Natural killer cell (primary cell): Measurements from ENCODE around the gene FARP2. TPM values are rescaled to one million over a fixed set of nuclear protein-coding genes. Genes with fewer than 3 reads are reported as not detected.
"Not testable (repeated sequence)": the region's sequence is repeated elsewhere in the genome, so short reads cannot be mapped to it uniquely, and the experiment has no call there.

Source experiments
- ATAC-seq, 3 donors: fragments of 150-1000 bp in 2 of 3; fragments of 200-7000 bp in 1 of 3; cut with Tn5 transposase; 1 replicate in 1 of 3; 2 replicates in 2 of 3; pipeline ENCODE4 v1.10.0; 2021; ENCODE audit warnings: mild to moderate bottlenecking in 2 of 3, moderate library complexity in 2 of 3
- DNase-seq, 2 donors: peaks; one replicate each; pipeline versions ENCODE4 v3.0.0 to v3.0.0-alpha.2; 2013 to 2021; ENCODE audit warnings: mixed read lengths in 1 of 2
- H3K27ac ChIP-seq: one replicate; pipeline ENCODE4 v1.5.1; 2013; ENCODE audit warnings: mild to moderate bottlenecking, low read length
- H3K27me3 ChIP-seq: one replicate; pipeline ENCODE4 v1.6.1; 2013; ENCODE audit warnings: low read length; ENCODE audit not compliant: control insufficient read depth, insufficient read depth
- H3K36me3 ChIP-seq: one replicate; pipeline ENCODE4 v1.6.1; 2013; ENCODE audit warnings: low read length; ENCODE audit not compliant: control insufficient read depth, insufficient read depth
- H3K4me1 ChIP-seq: one replicate; pipeline ENCODE4 v1.6.1; 2013; ENCODE audit warnings: low read length; ENCODE audit not compliant: control insufficient read depth, insufficient read depth
- H3K4me3 ChIP-seq: one replicate; pipeline ENCODE4 v1.5.1; 2013; ENCODE audit warnings: low read length
- H3K9me3 ChIP-seq: one replicate; pipeline ENCODE4 v1.6.1; 2013; ENCODE audit warnings: low read length; ENCODE audit not compliant: control insufficient read depth, insufficient read depth
- H3K27ac Mint-ChIP-seq, 2 donors: one replicate each; pipeline ENCODE4 v1.8.0; 2022; ENCODE audit warnings: mild to moderate bottlenecking in 2 of 2, mixed read lengths in 2 of 2, moderate library complexity in 1 of 2
- H3K27me3 Mint-ChIP-seq, 2 donors: one replicate each; pipeline ENCODE4 v1.8.0; 2022; ENCODE audit warnings: low read depth in 2 of 2, mixed read lengths in 2 of 2
- H3K36me3 Mint-ChIP-seq: one replicate; pipeline ENCODE4 v1.8.0; 2022; ENCODE audit warnings: mixed read lengths
- H3K4me1 Mint-ChIP-seq, 2 donors: one replicate each; pipeline ENCODE4 v1.8.0; 2022; ENCODE audit warnings: mixed read lengths in 2 of 2
- H3K4me3 Mint-ChIP-seq: one replicate; pipeline ENCODE4 v1.8.0; 2022; ENCODE audit warnings: mild to moderate bottlenecking, moderate library complexity, mixed read lengths
- H3K9me3 Mint-ChIP-seq, 2 donors: one replicate each; pipeline ENCODE4 v1.8.0; 2022; ENCODE audit warnings: mixed read lengths in 2 of 2
- WGBS: methylation state at CpG from one replicate; pipeline ENCODE4 v1.1.7; 2013; ENCODE audit warnings: missing lambda C conversion rate; ENCODE audit not compliant: insufficient coverage; 5-methylcytosine and 5-hydroxymethylcytosine counted together
- intact Hi-C: fragments of 100-400 bp; cut with micrococcal nuclease; formaldehyde crosslinking; loops from one replicate; pipeline ENCODE4 v1.14.2; 2022
- total RNA-seq, 4 donors: library from RNA; stranded (reverse); fragments of 120-200 nt in 1 of 4; gene quantifications; one replicate each; pipeline versions ENCODE4 v1.2.3 to v1.2.4, GENCODE V29; 2013 to 2022
- TF ChIP-seq, protein P1 (sequence below): fragments of 200-600 bp; IDR thresholded peaks from one replicate; pipeline ENCODE4 v1.8.0; 2022; ENCODE audit warnings: antibody characterized with exemption

FARP2 gene
- total RNA-seq, 3 donors from 2014 or later (not counting 1 experiment from before 2014, with no cell fraction given), result 26.8 to 40.6 (median 31.6) TPM

DNA sequence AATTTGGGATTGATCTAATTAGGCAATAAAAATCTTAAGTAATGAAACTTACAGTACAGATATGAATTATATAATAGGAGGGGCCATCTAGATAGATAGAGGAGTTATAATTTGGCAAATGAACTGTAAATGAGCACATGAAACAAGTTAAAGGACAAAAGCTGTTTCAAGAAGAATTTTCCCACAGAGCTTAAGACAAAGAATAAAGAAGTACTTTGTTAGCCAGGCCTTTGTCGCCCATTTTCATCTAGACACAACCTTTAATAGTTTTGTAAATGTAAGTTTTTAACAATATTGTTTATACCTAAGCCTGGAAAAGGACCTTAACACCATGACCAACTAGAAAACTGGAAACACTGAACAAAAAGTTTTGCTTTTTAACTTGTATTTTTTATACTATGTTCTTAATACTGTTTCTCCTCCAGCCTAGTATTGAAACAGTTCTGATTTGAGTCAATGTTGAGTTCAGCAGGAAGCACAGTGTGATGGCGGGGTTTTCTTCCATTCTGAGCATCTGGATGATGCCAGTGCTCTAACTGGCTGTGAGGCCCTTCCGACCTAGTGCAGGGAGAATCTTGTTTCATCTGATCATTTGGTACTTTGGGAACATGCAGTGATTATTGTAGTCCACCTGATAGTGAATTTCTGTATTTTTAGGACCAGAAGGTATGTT, 37.6 kb downstream of the FARP2 start:
- no peak overlapping the region for H3K4me3 Mint-ChIP-seq
- H3K36me3 ChIP-seq, result no peaks in the 10 kb centered on the region
- ATAC-seq, result no peak
- no peaks in the 10 kb centered on the region for H3K27me3 Mint-ChIP-seq
- 89% methylated on average over 2 of the region's 3 CpGs for WGBS
- H3K4me1 ChIP-seq, result no peaks in the 10 kb centered on the region
- no peak overlapping the region for H3K4me3 ChIP-seq
- no peak overlapping the region for H3K27ac Mint-ChIP-seq
- H3K9me3 ChIP-seq, result no peaks in the 10 kb centered on the region
- no peaks in the 10 kb centered on the region for H3K36me3 Mint-ChIP-seq
- H3K4me1 Mint-ChIP-seq, result peaks cover 6% of the 10 kb centered on the region in 2 donors
- TF ChIP-seq, protein P1, sequence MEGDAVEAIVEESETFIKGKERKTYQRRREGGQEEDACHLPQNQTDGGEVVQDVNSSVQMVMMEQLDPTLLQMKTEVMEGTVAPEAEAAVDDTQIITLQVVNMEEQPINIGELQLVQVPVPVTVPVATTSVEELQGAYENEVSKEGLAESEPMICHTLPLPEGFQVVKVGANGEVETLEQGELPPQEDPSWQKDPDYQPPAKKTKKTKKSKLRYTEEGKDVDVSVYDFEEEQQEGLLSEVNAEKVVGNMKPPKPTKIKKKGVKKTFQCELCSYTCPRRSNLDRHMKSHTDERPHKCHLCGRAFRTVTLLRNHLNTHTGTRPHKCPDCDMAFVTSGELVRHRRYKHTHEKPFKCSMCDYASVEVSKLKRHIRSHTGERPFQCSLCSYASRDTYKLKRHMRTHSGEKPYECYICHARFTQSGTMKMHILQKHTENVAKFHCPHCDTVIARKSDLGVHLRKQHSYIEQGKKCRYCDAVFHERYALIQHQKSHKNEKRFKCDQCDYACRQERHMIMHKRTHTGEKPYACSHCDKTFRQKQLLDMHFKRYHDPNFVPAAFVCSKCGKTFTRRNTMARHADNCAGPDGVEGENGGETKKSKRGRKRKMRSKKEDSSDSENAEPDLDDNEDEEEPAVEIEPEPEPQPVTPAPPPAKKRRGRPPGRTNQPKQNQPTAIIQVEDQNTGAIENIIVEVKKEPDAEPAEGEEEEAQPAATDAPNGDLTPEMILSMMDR, result no peak
- no peaks in the 10 kb centered on the region for H3K9me3 Mint-ChIP-seq
- no peaks in the 10 kb centered on the region for H3K27me3 ChIP-seq
- intact Hi-C loops, result no loop called here
- no peak overlapping the region for H3K27ac ChIP-seq
- no peak for DNase-seq

DNA sequence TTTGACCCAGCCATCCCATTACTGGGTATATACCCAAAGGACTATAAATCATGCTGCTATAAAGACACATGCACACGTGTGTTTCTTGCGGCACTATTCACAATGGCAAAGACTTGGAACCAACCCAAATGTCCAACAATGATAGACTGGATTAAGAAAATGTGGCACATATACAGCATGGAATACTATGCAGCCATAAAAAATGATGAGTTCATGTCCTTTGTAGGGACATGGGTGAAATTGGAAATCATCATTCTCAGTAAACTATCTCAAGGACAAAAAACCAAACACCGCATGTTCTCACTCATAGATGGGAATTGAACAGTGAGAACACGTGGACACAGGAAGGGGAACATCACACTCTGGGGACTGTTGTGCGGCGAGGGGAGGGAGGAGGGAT, 40.7 kb downstream of the FARP2 start:
- H3K27ac Mint-ChIP-seq, H3K4me1 ChIP-seq, H3K36me3 ChIP-seq, ATAC-seq, H3K9me3 ChIP-seq, H3K36me3 Mint-ChIP-seq, DNase-seq, intact Hi-C loops, H3K4me3 Mint-ChIP-seq, H3K9me3 Mint-ChIP-seq, H3K4me1 Mint-ChIP-seq, H3K4me3 ChIP-seq, H3K27me3 Mint-ChIP-seq, H3K27me3 ChIP-seq, H3K27ac ChIP-seq: not testable (repeated sequence)
- 100% methylated on average over 5 of the region's 6 CpGs for whole genome bisulfite sequencing

DNA sequence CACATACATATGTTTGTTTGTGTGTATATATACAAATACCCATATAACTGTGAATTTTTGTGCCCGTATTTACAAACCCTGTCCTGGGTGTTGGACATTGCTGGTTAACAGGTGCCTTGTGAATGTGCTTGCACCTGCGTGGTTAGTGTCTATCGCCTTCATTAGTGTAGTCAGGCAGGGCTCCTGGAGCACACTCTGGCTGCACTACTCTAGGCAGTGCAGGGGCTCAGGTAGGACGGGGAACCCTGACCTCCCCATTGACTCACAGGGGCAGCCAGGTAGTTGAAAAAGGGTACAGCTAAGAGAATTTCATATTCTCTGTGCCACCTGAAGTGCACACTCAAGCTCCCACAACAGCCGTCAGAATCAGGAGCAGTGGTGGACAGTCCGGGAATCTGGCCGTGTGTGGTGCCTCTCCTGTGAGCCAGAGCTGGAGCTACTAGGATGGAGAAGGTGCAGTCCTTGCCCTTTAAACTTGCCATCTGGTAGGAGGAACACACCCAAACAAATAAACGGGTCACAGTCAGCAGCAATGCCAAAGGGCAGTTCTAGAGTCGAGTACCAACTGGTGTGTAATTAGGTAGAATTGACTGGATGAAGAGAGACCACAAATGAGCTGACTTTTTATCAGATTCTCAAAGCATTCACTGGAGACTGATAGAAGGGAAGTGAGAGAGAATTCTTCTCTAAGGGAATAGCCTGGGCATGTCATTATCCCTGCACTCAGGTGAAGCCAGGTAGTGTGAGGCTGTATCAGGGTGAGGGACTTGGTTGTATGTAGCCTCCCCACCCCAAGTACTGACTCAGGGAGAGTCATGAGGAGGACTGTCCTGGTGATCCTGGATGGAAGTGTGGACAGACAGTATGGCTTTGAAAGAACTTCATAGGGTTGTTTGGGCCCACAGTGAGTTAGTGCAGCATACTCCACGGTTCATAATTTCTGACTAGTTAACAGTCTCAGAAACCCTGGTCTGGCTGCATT, 44.1 kb downstream of the FARP2 start:
- Histone ChIP-seq H3K4me1 (no peaks in the 10 kb centered on the region), H3K9me3 (no peaks in the 10 kb centered on the region), H3K27ac (no peak overlapping the region), H3K36me3 (peaks cover 2% of the 10 kb centered on the region), H3K27me3 (no peaks in the 10 kb centered on the region), H3K4me3 (no peak overlapping the region)
- no peaks in the 10 kb centered on the region for H3K4me1 Mint-ChIP-seq
- no peaks in the 10 kb centered on the region for H3K36me3 Mint-ChIP-seq
- WGBS, result 95% methylated on average over 10 of the region's 10 CpGs
- H3K27ac Mint-ChIP-seq, result peak overlapping the region in 1 of 2 donors; percentile 24
- TF ChIP-seq, protein P1, result no peak
- no peaks in the 10 kb centered on the region for H3K9me3 Mint-ChIP-seq
- H3K27me3 Mint-ChIP-seq, result no peaks in the 10 kb centered on the region
- ATAC-seq, result peak in 1 of 3 donors; percentile 5
- intact Hi-C loops, result no loop called here
- H3K4me3 Mint-ChIP-seq, result no peak overlapping the region
- no peak for DNase-seq

DNA sequence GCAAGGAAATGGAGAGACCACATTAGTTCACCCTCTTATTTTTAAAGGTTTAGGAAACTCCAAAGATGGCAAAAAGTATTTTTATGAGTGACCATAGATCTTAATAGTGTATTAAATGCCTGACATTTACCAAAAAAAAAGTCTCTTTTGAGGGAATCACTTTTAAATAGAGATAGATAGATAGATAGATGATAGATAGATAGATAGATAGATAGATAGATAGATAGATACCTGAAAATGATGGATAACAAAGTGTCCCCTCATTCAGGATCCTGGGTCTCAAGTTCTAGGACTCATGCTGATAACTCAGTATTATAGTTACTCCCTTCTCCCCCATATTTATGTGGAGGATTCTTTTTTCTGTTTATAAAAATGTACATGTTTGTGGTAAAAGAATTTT, 52.8 kb downstream of the FARP2 start:
- Mint-ChIP-seq H3K27ac (no peak overlapping the region), H3K27me3 (no peaks in the 10 kb centered on the region), H3K36me3 (no peaks in the 10 kb centered on the region), H3K9me3 (no peaks in the 10 kb centered on the region), H3K4me1 (no peaks in the 10 kb centered on the region), H3K4me3 (no peak overlapping the region)
- intact Hi-C loops, result no loop called here
- H3K4me3 ChIP-seq, result no peak overlapping the region
- no peaks in the 10 kb centered on the region for H3K9me3 ChIP-seq
- TF ChIP-seq, protein P1, result no peak
- H3K4me1 ChIP-seq, result no peaks in the 10 kb centered on the region
- DNase-seq, result no peak
- no peaks in the 10 kb centered on the region for H3K27me3 ChIP-seq
- H3K36me3 ChIP-seq, result peaks cover 16% of the 10 kb centered on the region
- no peak overlapping the region for H3K27ac ChIP-seq
- no peak for ATAC-seq
